ENCODE data around the gene ACOT7. TPM values are rescaled to one million over a fixed set of nuclear protein-coding genes. Genes with fewer than 3 reads are reported as not detected.

Gene ACOT7
- total and polyA plus RNA-seq, 2 experiments from 2014 or later, result 167 to 169 TPM

DNA sequence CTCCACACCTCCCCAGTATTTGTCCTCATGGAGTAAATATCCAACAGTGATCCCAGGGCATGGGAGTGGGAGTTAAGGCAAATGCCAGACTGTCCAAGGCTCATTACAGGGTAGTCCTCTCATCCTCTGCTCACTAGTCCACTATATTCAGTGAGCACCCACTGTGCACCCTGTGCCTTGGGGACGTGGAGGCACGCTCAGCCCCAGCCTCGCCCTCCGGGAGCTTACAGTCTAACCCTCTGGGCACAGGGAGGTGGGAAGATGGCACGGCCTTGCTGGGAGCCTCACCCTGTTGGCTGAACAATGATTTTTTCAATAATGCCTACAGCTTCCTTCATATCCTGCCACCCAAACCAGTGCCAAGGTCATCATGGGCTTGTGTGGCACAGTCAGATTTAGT is 23.3 kb upstream of the ACOT7 start:
- no peak overlapping the region for H3K27ac ChIP-seq (ENCODE audit: low read depth)
- TF ChIP-seq EZH2 (IDR thresholded peaks at IDR 0.05; ENCODE audit: low read depth, unreplicated experiment) (no peak), STAT1 (IDR thresholded peaks at IDR 0.05; ENCODE audit: unreplicated experiment) (no peak), JUNB (IDR thresholded peaks at IDR 0.05; ENCODE audit: unreplicated experiment) (no peak)
- TF ChIP-seq, protein P1, sequence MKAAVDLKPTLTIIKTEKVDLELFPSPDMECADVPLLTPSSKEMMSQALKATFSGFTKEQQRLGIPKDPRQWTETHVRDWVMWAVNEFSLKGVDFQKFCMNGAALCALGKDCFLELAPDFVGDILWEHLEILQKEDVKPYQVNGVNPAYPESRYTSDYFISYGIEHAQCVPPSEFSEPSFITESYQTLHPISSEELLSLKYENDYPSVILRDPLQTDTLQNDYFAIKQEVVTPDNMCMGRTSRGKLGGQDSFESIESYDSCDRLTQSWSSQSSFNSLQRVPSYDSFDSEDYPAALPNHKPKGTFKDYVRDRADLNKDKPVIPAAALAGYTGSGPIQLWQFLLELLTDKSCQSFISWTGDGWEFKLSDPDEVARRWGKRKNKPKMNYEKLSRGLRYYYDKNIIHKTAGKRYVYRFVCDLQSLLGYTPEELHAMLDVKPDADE (IDR thresholded peaks at IDR 0.05), result no peak
- peaks cover 19% of the 10 kb centered on the region for H3K4me1 ChIP-seq (ENCODE audit: insufficient read depth)
- no peaks in the 10 kb centered on the region for H3K36me3 ChIP-seq (ENCODE audit: insufficient read depth)
- peaks cover 79% of the 10 kb centered on the region for H3K27me3 Mint-ChIP-seq (ENCODE audit: insufficient read depth, low read depth, poor library complexity)
- no peak overlapping the region for H2AFZ ChIP-seq
- H3K27me3 ChIP-seq (ENCODE audit: insufficient read depth), result peaks cover 89% of the 10 kb centered on the region
- peaks cover 9% of the 10 kb centered on the region for H3K4me1 Mint-ChIP-seq
- no peak overlapping the region for H3K4me3 Mint-ChIP-seq
- H3K9me3 Mint-ChIP-seq, result no peaks in the 10 kb centered on the region; the same call in 2 of the 3 replicates
- DNase-seq (ENCODE audit: low spot score) (no peak), ATAC-seq (no peak)
- H3F3A ChIP-seq (replicated peaks; ENCODE audit: low read depth), result peaks cover 15% of the 10 kb centered on the region
- no peaks in the 10 kb centered on the region for H3K9me2 ChIP-seq (ENCODE audit: insufficient read depth)
- H3K36me3 Mint-ChIP-seq (ENCODE audit: low read depth), result no peaks in the 10 kb centered on the region
- H3K79me2 ChIP-seq (replicated peaks; ENCODE audit: insufficient read depth), result no peaks in the 10 kb centered on the region
- no peak overlapping the region for H3K4me2 ChIP-seq
- no peak overlapping the region for H3K4me3 ChIP-seq
- H4K20me1 ChIP-seq (replicated peaks; ENCODE audit: insufficient read depth), result peaks cover 8% of the 10 kb centered on the region; the same call in 1 of the 2 replicates
- H3K27ac Mint-ChIP-seq, result no peak overlapping the region

DNA sequence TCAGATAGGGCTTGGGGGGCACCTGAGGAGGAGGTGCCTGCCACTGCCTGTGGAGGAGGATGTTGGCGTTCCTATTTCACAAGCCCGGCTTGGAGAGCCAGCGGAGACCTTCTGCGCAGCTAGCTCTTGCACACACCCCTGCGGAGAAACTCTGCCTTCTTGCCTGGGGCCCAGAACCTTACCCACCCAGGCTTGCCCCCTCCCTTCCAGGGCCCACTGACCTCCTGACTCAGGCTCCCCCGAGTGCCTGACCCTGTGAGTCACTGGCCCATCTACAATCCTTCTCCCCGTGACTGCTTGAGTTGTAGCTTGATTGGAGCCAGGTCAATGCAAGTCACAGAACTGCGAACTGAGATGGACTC is 22.7 kb upstream of the ACOT7 start:
- Histone ChIP-seq H2AFZ (no peak overlapping the region), H3K27ac (ENCODE audit: low read depth) (no peak overlapping the region), H3K4me2 (no peak overlapping the region), H3K79me2 (replicated peaks; ENCODE audit: insufficient read depth) (no peaks in the 10 kb centered on the region), H3F3A (replicated peaks; ENCODE audit: low read depth) (peaks cover 10% of the 10 kb centered on the region), H3K27me3 (ENCODE audit: insufficient read depth) (peaks cover 83% of the 10 kb centered on the region), H3K36me3 (ENCODE audit: insufficient read depth) (no peaks in the 10 kb centered on the region), H4K20me1 (replicated peaks; ENCODE audit: insufficient read depth) (peaks cover 8% of the 10 kb centered on the region; the same call in 1 of the 2 replicates), H3K4me1 (ENCODE audit: insufficient read depth) (peaks cover 19% of the 10 kb centered on the region), H3K9me2 (ENCODE audit: insufficient read depth) (no peaks in the 10 kb centered on the region), H3K4me3 (no peak overlapping the region)
- H3K27me3 Mint-ChIP-seq (ENCODE audit: insufficient read depth, low read depth, poor library complexity), result peaks cover 73% of the 10 kb centered on the region
- H3K4me1 Mint-ChIP-seq, result peaks cover 9% of the 10 kb centered on the region
- no peak overlapping the region for H3K27ac Mint-ChIP-seq
- TF ChIP-seq EZH2 (IDR thresholded peaks at IDR 0.05; ENCODE audit: low read depth, unreplicated experiment) (no peak), POLR2AphosphoS5 (IDR thresholded peaks at IDR 0.05; ENCODE audit: low read depth) (no peak), STAT1 (IDR thresholded peaks at IDR 0.05; ENCODE audit: unreplicated experiment) (no peak), ZNF114 (CRISPR knock-in tag; IDR thresholded peaks at IDR 0.05) (no peak), EZH2phosphoT487 (IDR thresholded peaks at IDR 0.05; ENCODE audit: unreplicated experiment) (no peak), NANOG (IDR thresholded peaks at IDR 0.05; ENCODE audit: borderline replicate concordance) (no peak)
- TF ChIP-seq, protein P1 (IDR thresholded peaks at IDR 0.05), result no peak
- TF ChIP-seq, protein P2, sequence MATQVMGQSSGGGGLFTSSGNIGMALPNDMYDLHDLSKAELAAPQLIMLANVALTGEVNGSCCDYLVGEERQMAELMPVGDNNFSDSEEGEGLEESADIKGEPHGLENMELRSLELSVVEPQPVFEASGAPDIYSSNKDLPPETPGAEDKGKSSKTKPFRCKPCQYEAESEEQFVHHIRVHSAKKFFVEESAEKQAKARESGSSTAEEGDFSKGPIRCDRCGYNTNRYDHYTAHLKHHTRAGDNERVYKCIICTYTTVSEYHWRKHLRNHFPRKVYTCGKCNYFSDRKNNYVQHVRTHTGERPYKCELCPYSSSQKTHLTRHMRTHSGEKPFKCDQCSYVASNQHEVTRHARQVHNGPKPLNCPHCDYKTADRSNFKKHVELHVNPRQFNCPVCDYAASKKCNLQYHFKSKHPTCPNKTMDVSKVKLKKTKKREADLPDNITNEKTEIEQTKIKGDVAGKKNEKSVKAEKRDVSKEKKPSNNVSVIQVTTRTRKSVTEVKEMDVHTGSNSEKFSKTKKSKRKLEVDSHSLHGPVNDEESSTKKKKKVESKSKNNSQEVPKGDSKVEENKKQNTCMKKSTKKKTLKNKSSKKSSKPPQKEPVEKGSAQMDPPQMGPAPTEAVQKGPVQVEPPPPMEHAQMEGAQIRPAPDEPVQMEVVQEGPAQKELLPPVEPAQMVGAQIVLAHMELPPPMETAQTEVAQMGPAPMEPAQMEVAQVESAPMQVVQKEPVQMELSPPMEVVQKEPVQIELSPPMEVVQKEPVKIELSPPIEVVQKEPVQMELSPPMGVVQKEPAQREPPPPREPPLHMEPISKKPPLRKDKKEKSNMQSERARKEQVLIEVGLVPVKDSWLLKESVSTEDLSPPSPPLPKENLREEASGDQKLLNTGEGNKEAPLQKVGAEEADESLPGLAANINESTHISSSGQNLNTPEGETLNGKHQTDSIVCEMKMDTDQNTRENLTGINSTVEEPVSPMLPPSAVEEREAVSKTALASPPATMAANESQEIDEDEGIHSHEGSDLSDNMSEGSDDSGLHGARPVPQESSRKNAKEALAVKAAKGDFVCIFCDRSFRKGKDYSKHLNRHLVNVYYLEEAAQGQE (IDR thresholded peaks at IDR 0.05; ENCODE audit: unreplicated experiment), result no peak
- no peaks in the 10 kb centered on the region; the same call in 2 of the 3 replicates for H3K9me3 Mint-ChIP-seq
- no peak for ATAC-seq
- no peak overlapping the region for H3K4me3 Mint-ChIP-seq
- DNase-seq (ENCODE audit: low spot score), result no peak
- no peaks in the 10 kb centered on the region for H3K36me3 Mint-ChIP-seq (ENCODE audit: low read depth)

Data from GM23338 (cell line).